GM19238 (cell line): ENCODE measurements around the gene KCNH6.

Experiments used
- DNase-seq: peaks from one replicate; pipeline ENCODE4 v3.0.0; 2011; ENCODE audit warnings: low spot score; ENCODE audit not compliant: insufficient read length

Gene KCNH6

GRCh38 chr17:63487014-63487339 is 36.2 kb upstream of the KCNH6 start:
- DNase-seq = no peak

DNA sequence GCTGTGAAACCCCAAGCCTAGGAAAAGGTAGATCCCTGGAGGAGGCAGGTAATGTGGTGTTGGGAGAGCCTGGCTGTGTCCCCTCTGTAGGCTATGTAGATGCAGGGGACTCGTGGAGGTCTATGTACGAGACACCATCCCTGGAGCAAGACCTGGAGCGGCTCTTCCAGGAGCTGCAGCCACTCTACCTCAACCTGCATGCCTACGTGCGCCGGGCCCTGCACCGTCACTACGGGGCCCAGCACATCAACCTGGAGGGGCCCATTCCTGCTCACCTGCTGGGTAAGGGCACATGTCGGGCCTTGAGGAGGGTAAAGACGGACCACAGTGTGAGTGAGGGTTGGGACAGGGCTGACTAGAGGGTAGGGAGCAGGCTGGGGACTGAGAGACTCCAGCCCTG is 34.3 kb upstream of the KCNH6 start:
- no peak for DNase-seq

DNA sequence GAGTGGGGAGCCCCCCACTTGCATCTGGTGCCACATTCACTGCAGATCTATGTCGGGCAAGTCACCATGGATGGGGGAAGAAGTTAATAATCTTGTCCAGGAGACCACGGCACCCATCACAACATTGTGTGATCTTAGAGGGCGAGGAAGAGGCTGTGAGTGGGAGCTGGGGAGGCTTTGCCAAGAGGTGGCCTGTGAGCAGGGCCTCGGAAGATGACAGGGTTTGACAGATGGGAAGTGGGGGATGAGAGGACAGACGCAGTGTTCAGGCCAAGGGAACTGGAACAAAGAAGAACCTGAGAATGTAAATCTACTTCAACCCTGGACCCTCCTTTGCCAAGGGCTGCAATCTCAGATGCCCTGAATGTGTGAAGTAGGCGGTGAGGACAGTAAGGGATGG is 33.9 kb upstream of the KCNH6 start:
- no peak for DNase-seq

- no peak for DNase-seq
These were observed 32.8 kb upstream of the KCNH6 start for GRCh38 chr17:63490329-63490728.

DNA sequence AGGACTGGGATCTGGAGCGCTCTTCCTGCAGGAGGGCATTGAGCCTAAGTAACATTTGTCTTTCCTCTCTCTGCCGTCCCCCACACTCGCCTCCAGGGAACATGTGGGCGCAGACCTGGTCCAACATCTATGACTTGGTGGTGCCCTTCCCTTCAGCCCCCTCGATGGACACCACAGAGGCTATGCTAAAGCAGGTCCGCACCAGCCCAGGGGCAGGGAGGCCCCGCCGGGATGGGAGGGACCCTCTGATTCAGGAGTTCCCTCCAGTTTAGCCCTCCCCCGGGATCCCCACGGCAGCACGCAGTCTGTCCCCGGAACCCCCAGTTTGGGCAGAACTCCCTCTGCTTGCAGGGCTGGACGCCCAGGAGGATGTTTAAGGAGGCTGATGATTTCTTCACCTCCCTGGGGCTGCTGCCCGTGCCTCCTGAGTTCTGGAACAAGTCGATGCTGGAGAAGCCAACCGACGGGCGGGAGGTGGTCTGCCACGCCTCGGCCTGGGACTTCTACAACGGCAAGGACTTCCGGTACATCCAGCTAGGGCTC is 32.2 kb upstream of the KCNH6 start:
- no peak for DNase-seq

DNA sequence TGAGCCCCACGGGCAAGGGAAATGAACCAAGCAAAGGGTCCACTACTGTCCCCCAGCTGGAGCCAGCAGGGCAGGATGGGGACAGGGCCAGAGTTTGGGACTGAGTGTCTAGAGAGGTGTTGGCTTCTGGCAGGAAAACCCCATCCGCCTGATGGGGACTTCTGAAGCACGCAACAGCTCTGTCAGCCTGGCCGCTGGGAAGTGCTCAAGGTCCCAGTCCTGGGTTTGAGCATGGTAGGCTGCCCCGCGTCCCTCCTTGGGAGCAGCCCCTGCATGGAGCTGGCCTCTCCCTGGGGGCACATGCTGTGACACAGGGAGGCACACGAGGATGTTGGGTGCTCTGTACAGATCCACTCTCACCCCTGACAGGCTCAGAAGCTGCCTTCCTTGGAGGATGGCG is 31.7 kb upstream of the KCNH6 start:
- DNase-seq = no peak

DNA sequence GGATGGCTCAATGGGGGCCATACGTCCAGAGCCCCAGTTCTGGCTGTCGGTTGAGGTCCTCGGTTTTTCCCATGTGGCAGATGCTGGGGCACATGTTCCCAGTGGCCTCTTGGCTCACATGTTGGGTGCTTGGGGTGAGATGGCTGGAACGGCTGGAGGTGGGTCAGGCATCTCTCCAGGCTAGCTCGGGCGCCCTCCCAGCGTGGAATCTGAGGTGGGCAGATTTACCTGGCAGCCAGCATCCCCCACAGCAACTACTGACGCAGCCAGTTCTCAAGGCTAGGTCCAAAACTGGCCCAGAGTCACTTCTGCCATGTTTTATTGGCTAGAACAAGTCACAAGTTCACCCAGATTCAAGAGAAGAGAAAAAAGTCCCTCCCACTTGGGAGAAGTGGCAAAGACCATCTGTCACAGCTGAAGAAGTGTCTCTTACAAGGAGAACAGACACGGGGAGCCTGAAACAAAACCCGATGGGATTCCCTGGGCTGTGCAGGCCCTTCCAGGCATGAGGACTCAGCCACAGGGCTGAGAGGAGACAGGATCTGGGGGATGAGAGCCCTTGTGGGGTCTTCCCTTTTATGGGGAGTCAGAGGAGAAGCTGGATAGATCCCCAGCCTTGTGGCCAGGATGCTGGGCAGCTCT is 31.1 kb upstream of the KCNH6 start:
- DNase-seq = no peak

- DNase-seq = no peak
These were observed 30.2 kb upstream of the KCNH6 start for GRCh38 chr17:63492940-63493339.

GRCh38 chr17:63493411-63493810 is 29.7 kb upstream of the KCNH6 start:
- DNase-seq = no peak

- no peak for DNase-seq
These were observed 28.7 kb upstream of the KCNH6 start for GRCh38 chr17:63494300-63494928.

DNA sequence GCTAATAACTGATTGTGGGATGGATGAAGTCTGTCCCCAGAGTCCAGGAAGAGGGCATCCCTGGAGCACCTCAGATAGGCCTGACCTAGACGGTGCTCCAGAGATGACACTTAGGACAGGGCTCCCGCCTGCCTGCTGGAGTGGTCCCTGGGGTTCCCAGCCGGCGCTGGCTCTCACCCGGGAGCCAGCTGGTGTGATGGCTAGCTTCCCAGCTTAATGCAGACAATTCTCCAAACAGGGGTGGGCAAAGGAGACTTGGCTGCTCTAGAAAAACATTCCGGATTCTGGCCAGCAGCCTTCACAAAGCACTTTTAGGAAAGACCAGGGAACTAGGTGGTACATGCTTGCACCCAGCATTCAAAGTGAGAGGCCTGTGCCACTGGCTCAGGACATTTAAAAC is 27.7 kb upstream of the KCNH6 start:
- no peak for DNase-seq

- no peak for DNase-seq
These were observed 27.0 kb upstream of the KCNH6 start for GRCh38 chr17:63496177-63496576.

GRCh38 chr17:63496663-63497400 is 26.3 kb upstream of the KCNH6 start:
- DNase-seq = no peak

- no peak for DNase-seq
These were observed 25.3 kb upstream of the KCNH6 start for GRCh38 chr17:63497708-63498483.

- no peak for DNase-seq
These were observed 24.4 kb upstream of the KCNH6 start for GRCh38 chr17:63498626-63499195.

DNA sequence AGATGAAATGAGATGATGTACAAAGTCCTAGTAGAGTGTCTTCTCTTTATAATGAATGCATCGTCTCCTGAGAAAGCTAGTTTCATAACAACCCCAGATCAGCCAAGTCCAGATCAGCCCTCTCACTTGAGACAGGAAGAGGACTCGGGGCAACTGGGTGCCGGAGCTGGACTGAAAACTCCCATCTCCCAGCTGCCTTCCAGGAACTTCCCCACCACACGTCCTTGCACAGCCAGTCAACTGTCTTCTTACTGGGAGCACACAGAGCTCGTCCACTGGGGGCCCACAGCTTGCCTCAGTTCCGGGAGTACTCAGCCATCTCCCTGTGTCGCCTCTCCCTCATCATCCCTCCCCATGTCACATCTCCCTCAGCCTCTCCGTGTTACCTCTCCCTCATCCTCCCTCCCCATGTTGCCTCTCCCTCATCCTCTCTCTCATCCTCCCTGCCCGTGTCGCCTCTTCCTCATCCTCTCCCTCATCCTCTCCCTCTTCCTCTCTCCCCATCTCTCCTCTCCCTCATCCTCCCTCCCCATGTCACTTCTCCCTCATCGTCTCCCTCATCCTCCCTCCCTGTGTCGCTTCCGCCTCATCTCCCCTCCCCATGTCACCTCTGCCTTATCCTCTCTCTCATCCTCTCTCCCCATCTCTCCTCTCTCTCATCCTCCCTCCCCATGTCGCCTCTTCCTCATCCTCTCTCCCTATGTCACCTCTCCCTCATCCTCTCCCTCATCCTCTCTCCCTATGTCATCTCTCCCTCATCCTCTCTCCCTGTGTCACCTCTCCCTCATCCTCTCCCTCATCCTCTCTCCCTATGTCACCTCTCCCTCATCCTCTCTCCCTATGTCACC is 22.4 kb upstream of the KCNH6 start:
- no peak for DNase-seq

- DNase-seq = no peak
These were observed 19.8 kb upstream of the KCNH6 start for GRCh38 chr17:63503341-63503705.

DNA sequence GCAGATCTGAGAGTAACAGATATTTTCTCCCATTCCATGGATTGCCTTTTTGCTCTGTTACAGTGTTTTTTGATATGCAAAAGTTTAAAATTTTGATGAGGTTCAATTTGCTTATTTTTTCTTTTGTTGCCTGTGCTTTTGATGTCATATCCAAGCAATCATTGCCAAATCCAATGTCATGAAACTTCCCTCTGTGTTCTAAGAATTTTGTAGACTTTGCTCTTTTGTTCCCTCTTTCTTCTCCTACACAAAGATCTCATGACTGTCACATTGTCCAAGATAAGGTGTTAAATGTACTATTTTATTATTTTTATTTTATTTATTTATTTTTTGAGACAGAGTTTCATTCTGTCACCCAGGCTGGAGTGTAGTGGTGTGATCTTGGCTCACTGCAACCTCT is 18.9 kb upstream of the KCNH6 start:
- DNase-seq = no peak

GRCh38 chr17:63505341-63505740 is 17.8 kb upstream of the KCNH6 start:
- no peak for DNase-seq

DNA sequence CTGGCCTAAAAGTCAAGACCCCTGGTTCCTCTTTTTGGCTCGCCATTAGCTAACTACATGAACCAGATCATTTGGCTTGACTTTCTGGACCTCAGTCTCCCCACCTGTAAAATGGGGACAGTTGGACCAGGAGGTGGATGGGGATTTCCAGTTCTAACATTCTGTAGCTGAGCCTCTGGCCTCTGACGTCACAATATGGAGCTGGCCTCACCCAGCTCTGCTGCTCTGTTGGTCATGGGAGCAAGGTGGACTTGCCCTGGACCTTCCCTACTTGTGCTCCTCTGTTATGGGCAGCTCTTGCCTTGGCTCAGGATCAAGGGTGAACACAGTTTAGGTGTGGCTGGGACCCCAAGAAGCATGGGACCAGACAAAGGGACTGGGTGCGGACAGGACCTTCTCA is 16.5 kb upstream of the KCNH6 start:
- DNase-seq = no peak

DNA sequence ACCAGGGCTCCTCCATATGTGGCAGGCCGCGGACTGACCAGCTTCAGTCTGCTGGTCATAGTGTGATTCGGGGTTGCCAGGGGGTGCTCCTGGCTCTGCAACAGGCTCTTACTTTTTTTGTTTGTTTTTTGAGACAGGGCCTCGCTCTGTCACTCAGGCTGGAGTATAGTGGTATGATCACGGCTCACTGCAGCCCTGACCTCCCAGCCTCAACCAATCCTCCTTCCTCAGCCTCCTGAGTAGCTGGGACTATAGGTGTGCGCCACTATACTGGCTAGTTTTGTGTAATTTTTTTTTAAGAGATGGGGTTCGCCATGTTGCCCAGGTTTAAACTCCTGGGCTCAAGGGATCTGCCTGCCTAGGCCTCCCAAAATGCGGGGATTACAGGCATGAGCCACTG is 11.8 kb upstream of the KCNH6 start:
- DNase-seq = no peak
